DMS 273 treated with DMSO at 0.1 percent for 48 hours (cell line): Measurements from ENCODE around the gene RET.
A peak's percentile ranks its signal among the peaks of the same experiment; 100 is the strongest.

Experiments used
- DNase-seq: peaks from one replicate; lab custom pipeline; 2025; lab: John Stamatoyannopoulos, UW

Gene RET

GRCh38 chr10:43108951-43109350 lies 32.1 kb downstream of the RET start:
- no peak for DNase-seq

- DNase-seq = peak; percentile 17
Measured at GRCh38 chr10:43109671-43110249, 32.9 kb downstream of the RET start.

GRCh38 chr10:43110338-43111071 lies 33.6 kb downstream of the RET start:
- DNase-seq = peak; percentile 15

- DNase-seq = no peak
Measured at GRCh38 chr10:43111101-43111500, 34.2 kb downstream of the RET start.

- no peak for DNase-seq
Measured at GRCh38 chr10:43111921-43112607, 35.2 kb downstream of the RET start.

- no peak for DNase-seq
Measured at GRCh38 chr10:43112608-43112961, 35.7 kb downstream of the RET start.

GRCh38 chr10:43113201-43114087 lies 36.6 kb downstream of the RET start:
- no peak for DNase-seq

- no peak for DNase-seq
Measured at GRCh38 chr10:43114088-43114742, 37.3 kb downstream of the RET start.

- DNase-seq = no peak
Measured at GRCh38 chr10:43114743-43115611, 38.1 kb downstream of the RET start.

- no peak for DNase-seq
Measured at GRCh38 chr10:43115881-43116595, 39.2 kb downstream of the RET start.

GRCh38 chr10:43116596-43116995 lies 39.7 kb downstream of the RET start:
- DNase-seq = no peak

GRCh38 chr10:43117031-43117776 lies 40.3 kb downstream of the RET start:
- no peak for DNase-seq

GRCh38 chr10:43117777-43118583 lies 41.1 kb downstream of the RET start:
- no peak for DNase-seq

GRCh38 chr10:43118631-43119415 lies 42.0 kb downstream of the RET start:
- no peak for DNase-seq

- DNase-seq = no peak
Measured at GRCh38 chr10:43119416-43120115, 42.7 kb downstream of the RET start.

- DNase-seq = no peak
Measured at GRCh38 chr10:43120116-43120928, 43.5 kb downstream of the RET start.
